Stimulated activated CD4-positive, alpha-beta T cell treated with anti-CD3 and anti-CD28 coated beads, Interleukin-4, amount 100 ng/mL, for 1 hour (primary cell): Measurements from ENCODE around the gene ARID4A.
A peak's percentile ranks its signal among the peaks of the same experiment; 100 is the strongest.
"Not testable (repeated sequence)": the region's sequence is repeated elsewhere in the genome, so short reads cannot be mapped to it uniquely, and the experiment has no call there.

Experiments used
- DNase-seq: peaks from one replicate; pipeline ENCODE4 v3.0.0-alpha.2; 2020

The ARID4A gene

DNA sequence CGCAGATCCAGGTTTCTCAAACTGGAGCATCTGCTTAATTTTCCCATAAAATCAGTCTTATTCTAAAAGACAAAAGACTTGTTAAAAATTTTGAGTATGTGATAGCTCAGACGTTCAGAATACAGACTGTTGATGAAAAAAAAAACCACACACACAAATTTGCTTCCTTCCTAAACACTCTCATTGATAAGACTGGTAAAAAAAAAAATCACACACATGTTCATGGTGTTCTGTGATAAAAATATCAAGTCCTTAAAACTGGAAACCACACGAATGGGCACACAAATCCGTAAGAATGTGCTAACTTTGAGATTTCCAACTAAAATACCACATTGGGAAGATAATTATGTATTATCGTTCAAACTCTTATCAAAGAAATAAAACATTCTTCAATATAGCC is 6.7 kb upstream of the ARID4A start:
- no peak for DNase-seq

DNA sequence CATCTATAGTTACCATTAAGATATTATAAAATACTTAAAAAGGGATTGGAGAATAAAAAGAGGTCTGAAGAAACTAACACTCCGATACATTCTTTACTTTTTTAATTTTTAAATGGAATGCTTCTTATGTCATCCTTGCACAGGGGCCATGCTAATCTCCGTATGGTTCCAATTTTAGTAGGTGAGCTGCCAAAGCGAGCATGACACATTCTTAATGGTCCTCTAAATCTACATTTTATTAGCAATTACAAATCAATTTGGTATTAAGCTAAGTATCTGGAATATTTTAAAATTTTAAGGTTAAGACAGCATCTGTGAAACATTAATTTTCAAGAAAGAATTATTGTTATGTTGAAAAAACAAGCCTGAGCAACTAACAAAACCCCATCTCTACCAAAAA is 6.2 kb upstream of the ARID4A start:
- no peak for DNase-seq

GRCh38 chr14:58294201-58294600 is 4.2 kb upstream of the ARID4A start:
- no peak for DNase-seq

- DNase-seq = no peak
These were observed 1.6 kb upstream of the ARID4A start for GRCh38 chr14:58296726-58297125.

- no peak for DNase-seq
These were observed 968 bp upstream of the ARID4A start for GRCh38 chr14:58297412-58297761.

DNA sequence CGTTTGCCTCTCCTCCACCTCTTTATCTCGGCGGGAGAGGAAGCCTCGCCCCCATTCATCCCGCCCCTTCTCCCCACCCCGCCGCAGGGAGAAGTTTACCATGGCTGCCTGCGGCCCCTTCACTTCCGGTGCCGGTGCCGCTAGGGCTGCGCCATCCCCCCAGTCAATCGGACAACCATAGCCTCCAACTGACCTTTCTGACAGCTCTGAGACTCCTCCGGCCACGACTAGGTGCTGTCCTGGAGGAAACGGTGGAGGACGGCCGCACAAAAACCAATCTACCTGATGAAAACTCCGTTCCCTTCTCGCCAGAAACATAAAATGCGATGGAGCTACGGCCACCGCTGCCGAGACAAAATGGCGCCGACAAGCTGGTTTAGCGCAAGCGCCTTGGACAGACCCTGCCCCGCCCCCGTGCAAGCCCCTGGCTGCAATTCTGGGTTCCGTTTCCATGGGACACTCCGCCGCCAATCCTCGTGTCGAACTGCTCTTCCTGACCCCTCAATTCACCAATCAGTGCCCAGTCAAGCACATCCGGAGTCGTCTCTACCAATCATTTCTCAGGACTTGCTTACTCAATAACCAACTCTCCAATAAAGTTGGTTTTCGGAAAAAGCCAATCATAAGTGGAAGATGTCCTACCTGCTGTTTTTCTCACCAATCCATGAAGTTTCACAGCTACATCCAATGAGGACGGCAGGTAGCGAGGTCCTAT is 436 bp upstream of the ARID4A start:
- DNase-seq = peak; percentile 97

GRCh38 chr14:58299401-58300330 is 1.3 kb downstream of the ARID4A start:
- peak; percentile 3 for DNase-seq

DNA sequence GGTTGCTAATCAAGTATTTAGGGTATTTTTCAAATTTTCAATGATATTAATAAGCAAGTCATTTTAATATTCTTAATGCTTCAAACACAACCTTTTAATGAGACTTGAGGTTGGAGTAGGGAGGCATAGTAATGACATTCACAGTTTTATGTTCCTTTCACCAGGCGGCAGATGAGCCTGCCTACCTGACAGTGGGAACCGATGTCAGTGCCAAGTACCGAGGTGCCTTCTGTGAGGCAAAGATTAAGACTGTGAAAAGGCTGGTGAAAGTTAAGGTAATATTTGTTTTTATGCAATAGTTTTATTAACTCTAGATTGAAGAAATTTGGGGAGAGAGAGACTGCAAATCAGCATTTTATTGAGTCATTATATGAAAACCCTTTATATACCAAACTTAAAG is 3.1 kb downstream of the ARID4A start:
- no peak for DNase-seq

DNA sequence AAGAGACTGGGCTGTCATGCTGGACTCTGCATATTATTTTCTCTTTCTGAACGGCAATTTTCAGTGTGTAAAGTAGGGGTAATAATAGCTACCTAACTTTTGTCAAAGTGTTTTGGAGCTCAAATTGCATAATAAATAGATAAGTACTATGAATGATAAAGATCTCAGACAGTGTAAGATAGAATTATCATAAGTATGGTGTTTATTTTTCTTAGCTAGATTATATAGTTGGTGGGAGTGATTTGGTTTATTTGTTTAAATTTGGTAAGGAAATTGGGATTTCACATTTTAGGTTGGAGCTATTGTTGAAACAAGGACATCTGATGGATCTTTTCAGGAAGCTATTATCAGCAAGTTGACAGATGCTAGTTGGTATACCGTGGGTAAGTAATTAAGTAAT is 7.4 kb downstream of the ARID4A start:
- DNase-seq = no peak

DNA sequence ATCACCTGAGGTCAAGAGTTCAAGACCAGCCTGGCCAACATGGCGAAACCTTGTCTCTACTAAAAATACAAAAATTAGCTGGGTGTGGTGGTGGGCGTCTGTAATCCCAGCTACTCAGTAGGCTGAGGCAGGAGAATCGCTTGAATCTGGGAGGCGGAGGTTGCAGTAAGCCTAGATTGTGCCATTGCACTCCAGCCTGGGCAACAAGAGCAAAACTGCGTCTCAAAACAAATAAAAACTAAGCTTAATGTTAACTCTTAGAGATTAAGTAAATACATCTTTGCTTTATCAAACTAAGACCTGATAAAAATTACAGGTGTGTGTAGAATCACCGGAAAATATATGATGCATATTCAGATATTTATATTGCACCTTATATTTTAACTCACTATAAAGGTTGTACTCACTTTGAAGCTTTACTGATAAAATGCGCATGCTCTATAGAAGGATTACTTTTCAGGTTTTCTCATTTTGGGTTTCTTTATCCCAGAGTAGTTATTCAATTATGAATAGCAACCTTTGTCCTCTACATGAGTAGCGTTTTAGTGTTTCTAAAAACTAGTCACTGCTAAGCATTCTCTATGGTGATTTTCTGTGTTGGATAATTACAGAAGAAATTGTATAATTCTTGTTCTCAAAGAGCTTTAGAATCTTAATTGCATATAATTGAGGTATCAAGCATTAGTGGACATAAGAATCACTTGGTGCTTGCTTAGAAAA is 9.4 kb downstream of the ARID4A start:
- no peak for DNase-seq

GRCh38 chr14:58309086-58309485 is 10.7 kb downstream of the ARID4A start:
- no peak for DNase-seq

- no peak for DNase-seq
These were observed 15.3 kb downstream of the ARID4A start for GRCh38 chr14:58313699-58314098.

DNA sequence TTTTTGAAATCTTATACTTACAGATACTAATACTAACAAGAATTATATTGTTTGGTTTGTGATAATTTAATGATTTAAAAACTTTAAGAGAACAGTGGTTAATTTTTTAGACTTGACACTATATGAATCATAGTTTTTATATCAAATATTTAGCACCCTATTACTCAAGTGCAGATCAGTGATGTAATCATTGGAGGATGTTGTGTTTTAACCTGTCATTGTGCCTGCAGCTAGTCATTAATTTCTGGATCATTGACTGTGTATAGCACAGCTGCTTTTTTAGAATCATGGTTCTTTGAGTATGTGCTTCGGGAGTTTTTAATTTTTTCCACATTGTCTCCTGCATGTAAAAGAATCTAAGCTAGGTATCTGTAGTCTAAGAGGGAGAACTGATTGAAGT is 17.3 kb downstream of the ARID4A start:
- no peak for DNase-seq

- DNase-seq = no peak
These were observed 28.7 kb downstream of the ARID4A start for GRCh38 chr14:58327019-58327418.

- DNase-seq = peak; percentile 74
These were observed 32.8 kb downstream of the ARID4A start for GRCh38 chr14:58331111-58331510.

- DNase-seq = no peak
These were observed 34.2 kb downstream of the ARID4A start for GRCh38 chr14:58332561-58332960.

- DNase-seq = not testable (repeated sequence)
These were observed 41.3 kb downstream of the ARID4A start for GRCh38 chr14:58339666-58340065.

DNA sequence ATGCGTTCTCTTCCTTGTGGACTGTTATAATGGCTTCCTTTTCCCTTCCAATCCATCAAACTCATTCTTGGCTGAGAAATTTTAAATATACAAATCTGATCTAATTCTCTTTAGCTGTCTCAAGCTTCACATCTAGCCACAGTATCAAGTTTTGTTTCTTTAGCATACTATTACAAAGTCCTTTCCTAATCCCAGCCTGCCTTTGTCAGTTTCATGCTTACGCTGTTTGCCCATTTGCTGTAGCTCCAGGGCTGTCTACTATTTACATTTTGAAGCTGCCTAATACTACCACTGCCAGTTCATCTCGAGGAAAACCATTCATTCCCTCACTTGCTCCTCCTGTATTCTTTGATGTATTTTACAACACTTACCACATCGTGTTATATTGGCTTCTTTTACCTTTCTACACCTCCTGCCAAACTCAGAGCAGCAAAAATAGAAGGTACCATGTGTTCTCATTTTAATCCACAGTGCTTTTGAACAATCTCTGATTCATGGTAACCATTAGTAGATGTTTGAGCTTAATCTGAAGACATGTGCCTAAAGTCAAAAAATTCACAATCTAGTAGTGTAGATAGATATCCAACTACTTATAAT is 42.9 kb downstream of the ARID4A start:
- DNase-seq = no peak

DNA sequence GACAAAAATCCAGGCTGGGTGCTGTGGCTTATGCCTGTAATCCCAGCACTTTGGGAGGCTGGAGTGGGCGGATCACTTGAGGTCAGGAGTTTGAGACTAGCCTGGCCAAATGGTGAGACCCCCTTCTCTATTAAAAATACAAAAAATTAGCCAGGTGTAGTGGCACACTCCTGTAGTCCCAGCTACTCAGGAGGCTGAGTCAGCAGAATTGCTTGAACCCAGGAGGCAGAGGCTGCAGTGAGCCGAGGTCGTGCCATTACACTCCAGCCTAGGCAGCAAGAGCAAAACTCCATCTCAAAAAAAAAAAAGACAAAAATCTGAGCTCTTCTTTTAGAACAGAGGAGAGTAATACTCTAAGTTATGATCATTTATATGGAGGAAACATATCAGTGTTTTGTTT is 45.2 kb downstream of the ARID4A start:
- not testable (repeated sequence) for DNase-seq

- no peak for DNase-seq
These were observed 55.4 kb downstream of the ARID4A start for GRCh38 chr14:58353516-58354299.

GRCh38 chr14:58354808-58355207 is 56.5 kb downstream of the ARID4A start:
- no peak for DNase-seq

DNA sequence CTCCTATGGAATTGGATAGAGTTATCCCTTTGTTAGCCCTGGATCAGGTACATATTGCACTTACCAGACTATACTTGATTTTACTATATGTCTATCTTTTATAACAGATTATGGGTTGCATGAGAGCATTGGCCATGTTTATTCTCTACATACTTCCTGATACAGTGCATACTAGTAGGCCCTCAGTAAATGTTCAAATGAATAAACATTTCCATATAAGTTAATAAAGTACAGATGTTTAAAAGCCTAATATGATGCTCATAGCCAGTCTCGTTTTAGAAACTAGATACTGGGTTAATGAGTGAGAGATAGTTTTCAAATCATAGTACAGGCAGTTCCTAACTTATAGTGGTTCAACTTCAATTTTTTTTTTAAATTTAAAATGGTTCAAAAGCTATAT is 57.9 kb downstream of the ARID4A start:
- DNase-seq = no peak
